GM12891 (cell line): Measurements from ENCODE around the gene COQ8B.

ENCODE experiments used
- PAX5 ChIP-seq: IDR thresholded peaks from 2 replicates; pipeline ENCODE4 v1.6.1; 2011; ENCODE audit warnings: low read length, moderate library complexity, mild to moderate bottlenecking; ENCODE audit not compliant: insufficient read depth, severe bottlenecking
- POLR2A ChIP-seq: IDR thresholded peaks from 2 replicates; pipeline ENCODE4 v1.6.1; 2011; ENCODE audit warnings: low read depth, low read length, control low read depth
- POLR2AphosphoS5 ChIP-seq: IDR thresholded peaks from 2 replicates; pipeline ENCODE4 v1.6.1; 2011; ENCODE audit warnings: low read depth, low read length, control low read depth
- POU2F2 ChIP-seq: IDR thresholded peaks from 2 replicates; pipeline ENCODE4 v1.6.1; 2011; ENCODE audit warnings: low read depth, mild to moderate bottlenecking, control low read depth, low read length, moderate library complexity
- SPI1 ChIP-seq: IDR thresholded peaks from 2 replicates; pipeline ENCODE4 v1.6.1; 2011; ENCODE audit warnings: low read depth, low read length, control low read depth
- TAF1 ChIP-seq: IDR thresholded peaks from 2 replicates; pipeline ENCODE4 v1.6.1; 2011; ENCODE audit warnings: low read depth, low read length, control low read depth

GRCh38 chr19:40759352-40759751 is 42.7 kb upstream of the COQ8B start:
- TF ChIP-seq POLR2AphosphoS5 (no peak), SPI1 (no peak), POLR2A (no peak), TAF1 (no peak), PAX5 (no peak), POU2F2 (no peak)
